HUES6 (cell line): ENCODE results near the gene MRPS21.
A peak's percentile ranks its signal among the peaks of the same experiment; 100 is the strongest.

Experiments used
- H3K27ac ChIP-seq: 2 replicates; pipeline ENCODE4 v1.7.0; 2013; ENCODE audit warnings: low read depth, mild to moderate bottlenecking, low read length, inconsistent platforms
- H3K27me3 ChIP-seq: 2 replicates; pipeline ENCODE4 v1.6.1; 2013; ENCODE audit warnings: low read length; ENCODE audit not compliant: control insufficient read depth, insufficient read depth
- H3K36me3 ChIP-seq: 2 replicates; pipeline ENCODE4 v1.6.1; 2013; ENCODE audit warnings: low read length; ENCODE audit not compliant: control insufficient read depth, insufficient read depth
- H3K4me1 ChIP-seq: 2 replicates; pipeline ENCODE4 v1.6.1; 2013; ENCODE audit warnings: low read length; ENCODE audit not compliant: control insufficient read depth, insufficient read depth
- H3K4me3 ChIP-seq: 2 replicates; pipeline ENCODE4 v1.5.1; 2013; ENCODE audit warnings: low read depth, low read length
- H3K9ac ChIP-seq: one replicate; pipeline ENCODE4 v1.6.1; 2013; ENCODE audit warnings: mild to moderate bottlenecking, low read length
- H3K9me3 ChIP-seq: 2 replicates; pipeline ENCODE4 v1.6.1; 2013; ENCODE audit warnings: low read depth, low read length; ENCODE audit not compliant: control insufficient read depth, insufficient read depth

MRPS21 gene

GRCh38 chr1:150293433-150294253 lies at the start of gene MRPS21:
TSS of gene MRPS21 (plus strand) at chr1:150293861. CDS start at chr1:150294367, 506 bp downstream.
- no peaks in the 10 kb centered on the region for H3K9me3 ChIP-seq
- peak within 1 kb of the TSS; percentile 83 for H3K27ac ChIP-seq
- H3K27me3 ChIP-seq: no peaks in the 10 kb centered on the region
- H3K9ac ChIP-seq: peak within 1 kb of the TSS; percentile 93
- peaks cover 4% of the 10 kb centered on the region; the same call in 1 of the 2 replicates for H3K4me1 ChIP-seq
- peak within 1 kb of the TSS; percentile 94 for H3K4me3 ChIP-seq
- H3K36me3 ChIP-seq: peaks cover 33% of the 10 kb centered on the region

GRCh38 chr1:150249936-150250335 lies 43.7 kb upstream of the MRPS21 start:
- no peak overlapping the region for H3K9ac ChIP-seq
- H3K4me3 ChIP-seq: no peak overlapping the region
- no peaks in the 10 kb centered on the region for H3K27me3 ChIP-seq
- no peaks in the 10 kb centered on the region for H3K36me3 ChIP-seq
- no peaks in the 10 kb centered on the region for H3K4me1 ChIP-seq
- H3K27ac ChIP-seq: no peak overlapping the region
- no peaks in the 10 kb centered on the region for H3K9me3 ChIP-seq

- Histone ChIP-seq H3K36me3 (peaks cover 3% of the 10 kb centered on the region; the same call in 1 of the 2 replicates), H3K27me3 (no peaks in the 10 kb centered on the region), H3K9me3 (no peaks in the 10 kb centered on the region), H3K9ac (peak overlapping the region; percentile 80), H3K4me3 (peak overlapping the region; percentile 80), H3K27ac (peak overlapping the region; percentile 67), H3K4me1 (peaks cover 31% of the 10 kb centered on the region)
These were observed 37.5 kb upstream of the MRPS21 start for GRCh38 chr1:150256198-150256553.

- Histone ChIP-seq H3K27me3 (no peaks in the 10 kb centered on the region), H3K9me3 (no peaks in the 10 kb centered on the region), H3K9ac (peak overlapping the region; percentile 80), H3K36me3 (peaks cover 9% of the 10 kb centered on the region), H3K27ac (peak overlapping the region; percentile 67), H3K4me3 (peak overlapping the region; percentile 80), H3K4me1 (peaks cover 31% of the 10 kb centered on the region)
These were observed 36.9 kb upstream of the MRPS21 start for GRCh38 chr1:150256554-150257341.

- peaks cover 31% of the 10 kb centered on the region for H3K4me1 ChIP-seq
- peak within 1 kb of the TSS; percentile 67 for H3K27ac ChIP-seq
- H3K4me3 ChIP-seq: peak within 1 kb of the TSS; percentile 80
- H3K9me3 ChIP-seq: no peaks in the 10 kb centered on the region
- peaks cover 17% of the 10 kb centered on the region for H3K36me3 ChIP-seq
- peak within 1 kb of the TSS; percentile 80 for H3K9ac ChIP-seq
- H3K27me3 ChIP-seq: no peaks in the 10 kb centered on the region
These were observed 35.8 kb upstream of the MRPS21 start, which contains the start of gene CA14 for GRCh38 chr1:150257624-150258585. TSS of gene CA14 (plus strand) at chr1:150257774. CDS start at chr1:150258129, 355 bp downstream.

GRCh38 chr1:150259217-150259616 lies 34.4 kb upstream of the MRPS21 start:
- Histone ChIP-seq H3K4me3 (peak overlapping the region; percentile 80), H3K4me1 (peaks cover 31% of the 10 kb centered on the region), H3K27ac (no peak overlapping the region), H3K27me3 (no peaks in the 10 kb centered on the region), H3K9ac (peak overlapping the region; percentile 80), H3K9me3 (no peaks in the 10 kb centered on the region), H3K36me3 (peaks cover 27% of the 10 kb centered on the region)

GRCh38 chr1:150259758-150260669 lies 33.6 kb upstream of the MRPS21 start:
- Histone ChIP-seq H3K36me3 (peaks cover 35% of the 10 kb centered on the region), H3K4me1 (peaks cover 31% of the 10 kb centered on the region), H3K4me3 (peak overlapping the region; percentile 80), H3K27me3 (no peaks in the 10 kb centered on the region), H3K9me3 (no peaks in the 10 kb centered on the region), H3K9ac (peak overlapping the region; percentile 1), H3K27ac (no peak overlapping the region)

GRCh38 chr1:150261367-150261766 lies 32.3 kb upstream of the MRPS21 start:
- no peak overlapping the region for H3K27ac ChIP-seq
- no peak overlapping the region for H3K4me3 ChIP-seq
- H3K9me3 ChIP-seq: no peaks in the 10 kb centered on the region
- peaks cover 49% of the 10 kb centered on the region for H3K36me3 ChIP-seq
- no peaks in the 10 kb centered on the region for H3K27me3 ChIP-seq
- H3K4me1 ChIP-seq: peaks cover 23% of the 10 kb centered on the region
- no peak overlapping the region for H3K9ac ChIP-seq

- Histone ChIP-seq H3K9me3 (no peaks in the 10 kb centered on the region), H3K4me1 (peaks cover 22% of the 10 kb centered on the region), H3K9ac (no peak overlapping the region), H3K4me3 (no peak overlapping the region), H3K36me3 (peaks cover 61% of the 10 kb centered on the region), H3K27ac (no peak overlapping the region), H3K27me3 (no peaks in the 10 kb centered on the region)
These were observed 31.0 kb upstream of the MRPS21 start for GRCh38 chr1:150262388-150263320.
